ENCODE data around the gene PYY.
"Not testable (repeated sequence)": the region's sequence is repeated elsewhere in the genome, so short reads cannot be mapped to it uniquely, and the experiment has no call there.

PYY gene

GRCh38 chr17:43939886-43940285 is 13.9 kb downstream of the PYY start:
- no peak overlapping the region for H3K4me3 ChIP-seq (ENCODE audit: low read length)
- H3K9me3 ChIP-seq (ENCODE audit: insufficient read depth, low read depth, low read length), result no peaks in the 10 kb centered on the region
- no peaks in the 10 kb centered on the region for H3K36me3 ChIP-seq (ENCODE audit: insufficient read depth, low read depth, low read length)
- H3K27ac ChIP-seq (ENCODE audit: low read length), result no peak overlapping the region
- no peaks in the 10 kb centered on the region for H3K4me1 ChIP-seq (ENCODE audit: insufficient read depth, low read length)
- peaks cover 44% of the 10 kb centered on the region for H3K27me3 ChIP-seq (ENCODE audit: insufficient read depth, low read length)
- no peak overlapping the region for H3K9ac ChIP-seq (ENCODE audit: low read depth, low read length)

- H3K9me3 ChIP-seq (ENCODE audit: insufficient read depth, low read depth, low read length); H3K27ac ChIP-seq (ENCODE audit: low read length): not testable (repeated sequence)
Measured at GRCh38 chr17:43939452-43939851, 14.3 kb downstream of the PYY start.

GRCh38 chr17:43938838-43939182 is 14.9 kb downstream of the PYY start:
- no peak overlapping the region for H3K9ac ChIP-seq (ENCODE audit: low read depth, low read length)
- no peaks in the 10 kb centered on the region for H3K4me1 ChIP-seq (ENCODE audit: insufficient read depth, low read length)
- H3K27me3 ChIP-seq (ENCODE audit: insufficient read depth, low read length), result peaks cover 44% of the 10 kb centered on the region
- no peaks in the 10 kb centered on the region for H3K36me3 ChIP-seq (ENCODE audit: insufficient read depth, low read depth, low read length)
- H3K4me3 ChIP-seq (ENCODE audit: low read length), result no peak overlapping the region
- H3K9me3 ChIP-seq (ENCODE audit: insufficient read depth, low read depth, low read length), result no peaks in the 10 kb centered on the region
- no peak overlapping the region for H3K27ac ChIP-seq (ENCODE audit: low read length)

More at GRCh38 chr17:43939452-43939851, 14.3 kb downstream of the PYY start:
- peaks cover 44% of the 10 kb centered on the region for H3K27me3 ChIP-seq (ENCODE audit: insufficient read depth, low read length)
- H3K4me1 ChIP-seq (ENCODE audit: insufficient read depth, low read length); H3K9ac ChIP-seq (ENCODE audit: low read depth, low read length); H3K4me3 ChIP-seq (ENCODE audit: low read length); H3K36me3 ChIP-seq (ENCODE audit: insufficient read depth, low read depth, low read length): not testable (repeated sequence)

GRCh38 chr17:43936434-43936833 is 17.3 kb downstream of the PYY start:
- H3K27me3 ChIP-seq (ENCODE audit: insufficient read depth, low read length), result peaks cover 44% of the 10 kb centered on the region

GRCh38 chr17:43935926-43936261 is 17.8 kb downstream of the PYY start:
- Histone ChIP-seq H3K9me3 (ENCODE audit: insufficient read depth, low read depth, low read length) (no peaks in the 10 kb centered on the region), H3K9ac (ENCODE audit: low read depth, low read length) (no peak overlapping the region), H3K36me3 (ENCODE audit: insufficient read depth, low read depth, low read length) (no peaks in the 10 kb centered on the region), H3K27ac (ENCODE audit: low read length) (no peak overlapping the region), H3K4me3 (ENCODE audit: low read length) (no peak overlapping the region), H3K27me3 (ENCODE audit: insufficient read depth, low read length) (peaks cover 44% of the 10 kb centered on the region), H3K4me1 (ENCODE audit: insufficient read depth, low read length) (no peaks in the 10 kb centered on the region)

More at GRCh38 chr17:43936434-43936833, 17.3 kb downstream of the PYY start:
- H3K9me3 ChIP-seq (ENCODE audit: insufficient read depth, low read depth, low read length), result no peaks in the 10 kb centered on the region
- no peak overlapping the region for H3K4me3 ChIP-seq (ENCODE audit: low read length)
- H3K27ac ChIP-seq (ENCODE audit: low read length), result no peak overlapping the region
- H3K9ac ChIP-seq (ENCODE audit: low read depth, low read length), result no peak overlapping the region
- H3K36me3 ChIP-seq (ENCODE audit: insufficient read depth, low read depth, low read length), result no peaks in the 10 kb centered on the region
- no peaks in the 10 kb centered on the region for H3K4me1 ChIP-seq (ENCODE audit: insufficient read depth, low read length)

GRCh38 chr17:43935204-43935925 is 18.4 kb downstream of the PYY start:
- Histone ChIP-seq H3K9me3 (ENCODE audit: insufficient read depth, low read depth, low read length) (no peaks in the 10 kb centered on the region), H3K9ac (ENCODE audit: low read depth, low read length) (no peak overlapping the region)

GRCh38 chr17:43932923-43933322 is 20.8 kb downstream of the PYY start:
- H3K27ac ChIP-seq (ENCODE audit: low read length), result no peak overlapping the region
- H3K36me3 ChIP-seq (ENCODE audit: insufficient read depth, low read depth, low read length), result no peaks in the 10 kb centered on the region
- no peak overlapping the region for H3K9ac ChIP-seq (ENCODE audit: low read depth, low read length)
- H3K4me3 ChIP-seq (ENCODE audit: low read length), result no peak overlapping the region
- H3K4me1 ChIP-seq (ENCODE audit: insufficient read depth, low read length), result no peaks in the 10 kb centered on the region
- no peaks in the 10 kb centered on the region for H3K9me3 ChIP-seq (ENCODE audit: insufficient read depth, low read depth, low read length)
- H3K27me3 ChIP-seq (ENCODE audit: insufficient read depth, low read length), result peaks cover 31% of the 10 kb centered on the region

More at GRCh38 chr17:43935204-43935925, 18.4 kb downstream of the PYY start:
- Histone ChIP-seq H3K27me3 (ENCODE audit: insufficient read depth, low read length) (peaks cover 42% of the 10 kb centered on the region), H3K4me1 (ENCODE audit: insufficient read depth, low read length) (no peaks in the 10 kb centered on the region), H3K36me3 (ENCODE audit: insufficient read depth, low read depth, low read length) (no peaks in the 10 kb centered on the region), H3K27ac (ENCODE audit: low read length) (no peak overlapping the region), H3K4me3 (ENCODE audit: low read length) (no peak overlapping the region)

- Histone ChIP-seq H3K9ac (ENCODE audit: low read depth, low read length) (no peak overlapping the region), H3K27ac (ENCODE audit: low read length) (no peak overlapping the region), H3K4me3 (ENCODE audit: low read length) (no peak overlapping the region), H3K36me3 (ENCODE audit: insufficient read depth, low read depth, low read length) (no peaks in the 10 kb centered on the region), H3K27me3 (ENCODE audit: insufficient read depth, low read length) (peaks cover 31% of the 10 kb centered on the region), H3K9me3 (ENCODE audit: insufficient read depth, low read depth, low read length) (no peaks in the 10 kb centered on the region), H3K4me1 (ENCODE audit: insufficient read depth, low read length) (no peaks in the 10 kb centered on the region)
Measured at GRCh38 chr17:43932357-43932756, 21.4 kb downstream of the PYY start.

- Histone ChIP-seq H3K4me3 (ENCODE audit: low read length) (no peak overlapping the region), H3K27ac (ENCODE audit: low read length) (no peak overlapping the region), H3K27me3 (ENCODE audit: insufficient read depth, low read length) (peaks cover 31% of the 10 kb centered on the region), H3K4me1 (ENCODE audit: insufficient read depth, low read length) (no peaks in the 10 kb centered on the region), H3K36me3 (ENCODE audit: insufficient read depth, low read depth, low read length) (no peaks in the 10 kb centered on the region), H3K9me3 (ENCODE audit: insufficient read depth, low read depth, low read length) (no peaks in the 10 kb centered on the region), H3K9ac (ENCODE audit: low read depth, low read length) (no peak overlapping the region)
Measured at GRCh38 chr17:43931062-43931571, 22.6 kb downstream of the PYY start.

- H3K9me3 ChIP-seq (ENCODE audit: insufficient read depth, low read depth, low read length), result no peaks in the 10 kb centered on the region
- H3K9ac ChIP-seq (ENCODE audit: low read depth, low read length), result no peak overlapping the region
- H3K4me1 ChIP-seq (ENCODE audit: insufficient read depth, low read length), result no peaks in the 10 kb centered on the region
- H3K27me3 ChIP-seq (ENCODE audit: insufficient read depth, low read length), result peaks cover 41% of the 10 kb centered on the region
- H3K27ac ChIP-seq (ENCODE audit: low read length), result no peak overlapping the region
- no peak overlapping the region for H3K4me3 ChIP-seq (ENCODE audit: low read length)
- H3K36me3 ChIP-seq (ENCODE audit: insufficient read depth, low read depth, low read length), result no peaks in the 10 kb centered on the region
Measured at GRCh38 chr17:43928609-43929008, 25.1 kb downstream of the PYY start.

- not testable (repeated sequence) for H3K27ac ChIP-seq (ENCODE audit: low read length); H3K4me1 ChIP-seq (ENCODE audit: insufficient read depth, low read length); H3K9me3 ChIP-seq (ENCODE audit: insufficient read depth, low read depth, low read length)
Measured at GRCh38 chr17:43927929-43928328, 25.8 kb downstream of the PYY start.

GRCh38 chr17:43927060-43927864 is 26.5 kb downstream of the PYY start:
- Histone ChIP-seq H3K27me3 (ENCODE audit: insufficient read depth, low read length) (peaks cover 41% of the 10 kb centered on the region), H3K9ac (ENCODE audit: low read depth, low read length) (no peak overlapping the region), H3K4me3 (ENCODE audit: low read length) (peak overlapping the region; percentile 50; the same call in 1 of the 2 replicates), H3K9me3 (ENCODE audit: insufficient read depth, low read depth, low read length) (no peaks in the 10 kb centered on the region), H3K36me3 (ENCODE audit: insufficient read depth, low read depth, low read length) (no peaks in the 10 kb centered on the region), H3K27ac (ENCODE audit: low read length) (no peak overlapping the region), H3K4me1 (ENCODE audit: insufficient read depth, low read length) (no peaks in the 10 kb centered on the region)

More at GRCh38 chr17:43927929-43928328, 25.8 kb downstream of the PYY start:
- H3K36me3 ChIP-seq (ENCODE audit: insufficient read depth, low read depth, low read length); H3K9ac ChIP-seq (ENCODE audit: low read depth, low read length): not testable (repeated sequence)
- Histone ChIP-seq H3K4me3 (ENCODE audit: low read length) (peak overlapping the region; percentile 50; the same call in 1 of the 2 replicates), H3K27me3 (ENCODE audit: insufficient read depth, low read length) (peaks cover 41% of the 10 kb centered on the region)
